RPMI7951 (cell line): ENCODE measurements around the gene CACNA1E. TPM values are rescaled to one million over a fixed set of nuclear protein-coding genes. Genes with fewer than 3 reads are reported as not detected.

Experiments
- DNase-seq: peaks from one replicate; pipeline ENCODE4 v3.0.0-alpha.2; 2012; ENCODE audit warnings: low read depth
- total RNA-seq: library from RNA; depleted of rRNA; stranded (reverse); fragments of >200 nt; shearing (Covaris generic); gene quantifications from 2 replicates; pipeline ENCODE4 v1.2.3, GENCODE V29; 2014

The CACNA1E gene
- total RNA-seq, 1 experiment from 2014 or later = not detected

DNA sequence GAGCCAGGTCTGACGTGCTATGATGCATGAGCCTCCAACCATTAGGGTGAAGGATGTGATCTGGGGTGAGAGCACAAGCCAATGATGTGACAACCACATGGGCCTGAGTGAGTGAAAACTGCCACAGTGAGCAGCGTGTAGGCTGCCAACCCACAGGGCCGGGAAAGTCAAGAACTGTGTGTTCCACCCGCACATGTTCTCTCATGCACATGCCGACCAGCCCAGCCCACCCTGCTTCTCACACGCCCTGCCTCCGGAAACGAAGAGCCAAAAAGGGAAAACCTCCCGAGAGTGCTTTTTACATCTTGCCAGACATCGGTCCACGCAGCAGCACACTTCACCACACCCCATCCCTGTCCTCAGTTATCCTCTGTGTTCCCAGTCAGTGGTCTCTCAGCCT lies 197.0 kb downstream of the CACNA1E start:
- no peak for DNase-seq

DNA sequence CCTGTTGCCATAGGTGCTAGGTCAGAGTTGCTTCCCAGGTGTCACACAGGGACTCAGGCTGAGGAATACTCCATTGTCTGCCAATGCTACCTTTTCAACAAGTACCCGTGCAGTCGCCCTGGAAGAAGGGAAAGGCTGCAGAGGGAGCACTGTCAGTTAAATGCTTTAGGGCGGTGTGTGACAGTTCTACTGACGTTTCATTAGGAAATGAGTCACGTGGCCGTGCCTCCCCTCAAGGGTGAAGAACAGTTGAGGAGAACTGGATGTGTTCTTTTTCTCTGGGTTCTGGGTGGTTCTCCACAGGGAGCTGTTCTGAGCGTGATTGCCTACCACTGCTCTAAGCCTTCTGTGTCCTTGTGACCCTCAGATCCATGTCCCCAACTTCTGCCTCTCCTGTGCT lies 197.6 kb downstream of the CACNA1E start:
- DNase-seq = no peak

DNA sequence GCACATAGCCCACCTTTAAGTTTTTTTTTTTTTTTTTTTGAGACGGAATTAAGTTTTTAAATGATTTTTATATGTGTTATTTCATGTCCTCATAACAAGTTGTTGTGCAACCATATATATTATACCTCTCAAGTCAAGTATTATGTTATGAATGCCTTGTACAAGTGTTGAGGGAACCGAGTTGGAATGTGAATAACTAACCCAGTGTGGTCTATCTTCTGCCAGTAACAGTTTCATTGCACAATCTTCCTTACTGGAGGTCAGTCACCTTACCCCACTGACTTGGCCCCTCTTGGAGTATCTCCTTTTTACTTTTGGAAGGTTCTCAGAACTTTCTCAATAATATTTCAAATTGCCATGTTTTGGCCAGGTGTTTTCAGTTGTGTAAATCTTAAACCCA lies 201.9 kb downstream of the CACNA1E start:
- DNase-seq = no peak

DNA sequence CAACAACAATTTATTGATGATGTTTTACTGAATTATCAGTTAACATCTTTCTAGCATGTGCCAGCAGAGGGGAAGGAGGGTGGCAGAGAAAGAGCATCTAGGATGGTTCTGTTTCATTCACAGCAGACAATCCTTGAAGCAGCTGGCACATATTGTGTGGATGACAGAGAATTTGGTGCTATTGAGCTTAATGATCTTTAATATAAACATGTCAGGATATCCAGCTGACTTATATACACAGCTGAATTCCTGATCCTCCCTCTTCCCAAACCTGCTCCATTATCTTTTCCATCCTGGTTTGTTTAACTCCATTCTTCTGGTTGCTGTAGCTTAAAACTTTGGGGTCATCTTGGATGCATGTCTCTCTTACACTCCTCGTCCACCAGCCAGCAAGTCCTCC lies 218.6 kb downstream of the CACNA1E start:
- no peak for DNase-seq

DNA sequence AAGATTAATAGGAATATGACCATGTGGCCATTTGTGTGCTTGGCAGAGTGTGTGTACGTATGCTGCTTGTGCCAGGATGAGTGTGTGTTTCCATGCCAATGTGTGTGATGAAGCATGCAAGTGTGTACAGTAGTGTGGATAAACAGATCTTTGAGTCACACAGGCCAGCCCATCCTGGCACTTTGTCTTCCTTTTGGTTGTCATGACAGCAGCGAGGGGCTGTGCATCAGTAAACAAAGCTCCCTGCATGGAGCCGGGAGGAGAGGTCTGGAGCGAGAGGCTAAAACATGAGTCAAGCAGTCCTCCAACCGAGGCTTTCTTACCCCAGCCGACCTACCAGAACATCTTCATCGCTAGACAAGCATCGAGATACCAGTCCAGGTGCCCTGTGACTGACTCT lies 221.2 kb downstream of the CACNA1E start:
- no peak for DNase-seq

DNA sequence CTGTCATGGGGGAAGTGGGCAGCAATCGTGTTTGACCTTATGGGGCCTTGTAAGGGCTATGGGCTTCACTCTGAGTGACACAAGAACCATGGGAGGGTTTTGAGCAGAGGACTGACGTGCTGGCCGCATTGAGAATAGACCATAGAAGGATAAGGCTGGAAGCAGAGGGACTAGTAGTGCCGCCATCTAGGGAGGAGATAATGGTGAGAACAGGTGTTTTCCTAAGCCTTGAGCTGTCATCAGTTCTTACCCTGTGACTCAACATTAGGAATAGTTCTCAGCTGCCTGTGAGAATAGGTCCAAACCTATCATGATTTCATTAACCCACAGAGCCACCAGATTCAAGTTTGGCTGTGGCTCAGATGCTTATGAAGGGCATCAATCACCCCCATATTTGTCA lies 228.5 kb downstream of the CACNA1E start:
- DNase-seq = no peak

DNA sequence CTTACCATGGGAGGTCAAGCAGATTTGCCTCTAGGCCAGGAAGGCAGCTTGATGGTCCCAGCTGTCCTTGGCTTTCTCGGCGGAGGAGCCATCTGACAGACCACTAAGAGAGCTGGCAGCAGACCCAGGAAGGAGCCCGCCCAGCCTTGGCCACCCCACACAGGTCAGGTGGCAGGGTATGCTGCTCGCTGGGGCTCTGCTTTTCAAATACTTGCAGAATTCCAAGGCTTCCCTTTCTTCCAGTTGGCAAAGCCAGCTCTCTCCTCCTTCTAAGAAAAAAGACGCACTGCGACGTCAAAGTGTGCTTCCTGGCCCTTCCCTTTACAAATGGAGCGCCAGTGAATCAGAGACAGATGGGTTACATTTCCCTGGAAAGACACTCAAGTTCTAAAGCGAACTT lies 229.4 kb downstream of the CACNA1E start:
- no peak for DNase-seq

DNA sequence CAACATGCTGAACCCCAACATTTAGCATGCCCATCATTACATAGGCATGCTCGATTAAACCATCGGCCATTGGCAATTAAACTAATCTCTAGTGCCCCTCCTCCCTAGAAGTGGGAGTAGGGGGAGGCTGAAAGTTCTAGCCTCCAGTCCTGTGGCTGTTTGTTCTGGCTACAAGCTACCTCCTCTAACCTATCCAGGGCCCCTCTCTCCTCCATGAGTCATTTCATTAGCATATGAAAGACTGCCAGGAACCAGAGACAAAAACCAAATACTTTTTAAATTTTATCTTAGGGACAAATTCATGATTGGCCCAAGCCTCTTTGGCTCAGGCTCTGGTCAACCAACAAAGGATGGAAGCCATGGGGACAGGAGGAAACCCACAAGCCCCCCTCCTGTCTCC lies 231.1 kb downstream of the CACNA1E start:
- no peak for DNase-seq

DNA sequence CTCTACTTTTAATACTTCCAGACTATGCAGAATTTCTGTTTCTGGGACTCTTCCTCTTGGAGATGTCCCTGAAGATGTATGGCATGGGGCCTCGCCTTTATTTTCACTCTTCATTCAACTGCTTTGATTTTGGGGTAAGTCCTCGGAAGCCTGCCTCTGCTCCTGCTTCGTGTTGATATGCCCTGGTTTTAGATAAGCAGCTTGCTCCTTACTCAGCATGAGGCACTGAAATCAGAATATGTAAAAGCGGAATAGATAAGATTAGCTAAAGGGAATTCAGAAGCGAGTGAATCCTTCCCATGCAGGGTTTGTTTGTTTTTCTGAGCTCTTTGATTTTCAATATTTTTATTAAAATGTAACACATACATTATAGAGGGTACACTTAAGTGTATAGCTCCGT lies 234.7 kb downstream of the CACNA1E start:
- no peak for DNase-seq

DNA sequence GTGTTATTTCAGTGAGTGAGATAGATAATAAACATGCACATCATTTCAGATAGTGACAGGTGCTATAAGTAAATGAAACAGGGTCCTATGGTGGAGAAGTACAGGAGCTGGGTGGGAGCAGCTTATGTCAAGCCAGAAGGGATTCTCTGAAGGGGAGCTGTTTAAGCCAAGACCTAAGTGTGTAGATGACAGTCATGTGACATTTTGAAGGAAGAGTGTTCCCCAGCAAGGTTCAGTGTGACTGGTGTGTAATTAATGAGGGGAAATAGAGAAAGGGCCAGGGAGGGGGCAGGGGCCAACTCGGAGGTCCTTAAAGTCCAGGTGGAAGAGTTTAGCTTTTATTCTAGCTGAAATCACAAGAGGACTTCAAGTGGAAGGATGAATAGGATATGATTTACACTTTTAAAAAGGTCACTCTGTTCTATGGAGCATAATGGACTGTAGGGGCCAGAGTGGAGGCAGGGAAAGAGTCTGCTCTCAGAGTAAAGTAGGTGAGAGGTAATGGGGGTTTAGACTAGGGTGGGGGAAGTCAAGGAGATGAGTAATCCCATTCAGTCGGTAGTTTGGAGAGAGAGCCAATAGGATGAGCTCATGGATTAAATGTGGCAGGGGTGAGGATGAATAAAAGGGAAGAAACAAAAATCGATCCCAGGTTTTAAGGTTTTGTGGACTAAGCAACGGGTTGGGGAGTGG lies 243.1 kb downstream of the CACNA1E start:
- no peak for DNase-seq

DNA sequence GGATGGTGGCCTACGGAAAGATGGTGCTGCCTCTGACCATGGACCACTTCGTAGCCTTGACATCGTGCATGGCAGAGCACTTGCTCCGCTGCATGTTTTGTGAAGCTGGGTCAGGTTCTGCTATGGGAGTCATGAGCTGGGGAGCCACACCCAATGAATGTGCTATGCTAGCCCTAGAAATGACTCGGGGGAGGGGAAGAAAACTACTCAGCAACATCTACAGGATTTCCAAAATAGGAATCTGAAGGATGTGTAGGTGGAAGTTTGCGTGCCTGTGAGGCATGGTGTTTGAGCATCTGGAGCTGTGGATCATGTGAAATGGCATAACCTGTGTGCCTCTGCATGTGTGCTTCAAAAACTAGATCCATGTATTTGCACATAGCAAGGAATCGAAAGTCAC lies 247.3 kb downstream of the CACNA1E start:
- DNase-seq = no peak

DNA sequence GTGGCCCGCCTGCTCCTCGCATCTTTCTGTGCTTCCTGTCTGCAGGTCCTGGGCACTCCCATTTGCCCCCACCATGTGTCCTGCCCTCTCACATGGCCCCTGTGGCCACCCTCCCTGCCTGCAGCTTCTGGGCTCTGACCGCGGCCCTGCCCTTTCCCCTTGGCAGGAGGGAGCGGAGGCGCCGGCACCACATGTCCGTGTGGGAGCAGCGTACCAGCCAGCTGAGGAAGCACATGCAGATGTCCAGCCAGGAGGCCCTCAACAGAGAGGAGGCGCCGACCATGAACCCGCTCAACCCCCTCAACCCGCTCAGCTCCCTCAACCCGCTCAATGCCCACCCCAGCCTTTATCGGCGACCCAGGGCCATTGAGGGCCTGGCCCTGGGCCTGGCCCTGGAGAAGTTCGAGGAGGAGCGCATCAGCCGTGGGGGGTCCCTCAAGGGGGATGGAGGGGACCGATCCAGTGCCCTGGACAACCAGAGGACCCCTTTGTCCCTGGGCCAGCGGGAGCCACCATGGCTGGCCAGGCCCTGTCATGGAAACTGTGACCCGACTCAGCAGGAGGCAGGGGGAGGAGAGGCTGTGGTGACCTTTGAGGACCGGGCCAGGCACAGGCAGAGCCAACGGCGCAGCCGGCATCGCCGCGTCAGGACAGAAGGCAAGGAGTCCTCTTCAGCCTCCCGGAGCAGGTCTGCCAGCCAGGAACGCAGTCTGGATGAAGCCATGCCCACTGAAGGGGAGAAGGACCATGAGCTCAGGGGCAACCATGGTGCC lies 249.1 kb downstream of the CACNA1E start:
- no peak for DNase-seq

DNA sequence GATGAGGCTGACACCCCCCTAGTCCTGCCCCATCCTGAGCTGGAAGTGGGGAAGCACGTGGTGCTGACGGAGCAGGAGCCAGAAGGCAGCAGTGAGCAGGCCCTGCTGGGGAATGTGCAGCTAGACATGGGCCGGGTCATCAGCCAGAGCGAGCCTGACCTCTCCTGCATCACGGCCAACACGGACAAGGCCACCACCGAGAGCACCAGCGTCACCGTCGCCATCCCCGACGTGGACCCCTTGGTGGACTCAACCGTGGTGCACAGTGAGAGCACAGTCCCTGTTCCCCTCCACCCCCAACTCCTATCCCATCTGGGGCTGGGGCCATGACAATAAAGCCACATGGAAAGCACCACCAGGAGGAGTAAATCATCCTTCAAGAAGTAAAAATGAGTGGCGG lies 250.2 kb downstream of the CACNA1E start:
- DNase-seq = no peak

DNA sequence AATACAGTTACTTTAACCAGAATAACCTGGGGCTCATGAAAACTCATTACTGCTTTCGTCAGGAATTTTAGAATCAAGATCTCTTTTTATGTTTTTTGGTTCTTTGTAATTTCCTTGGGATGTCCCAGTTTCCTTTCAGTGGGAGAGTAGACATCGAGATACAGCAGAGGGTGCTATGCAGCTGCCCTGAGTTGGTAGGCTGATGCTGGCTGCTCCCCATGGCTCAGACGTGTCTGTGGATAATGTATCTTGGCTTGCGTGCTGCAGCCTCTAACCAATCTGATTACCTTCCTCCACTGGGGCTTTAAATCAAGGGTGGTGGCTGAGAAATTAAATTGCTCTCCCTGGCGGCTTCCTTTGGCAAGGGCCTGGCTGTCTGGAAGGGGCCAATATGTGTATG lies 253.7 kb downstream of the CACNA1E start:
- DNase-seq = no peak

DNA sequence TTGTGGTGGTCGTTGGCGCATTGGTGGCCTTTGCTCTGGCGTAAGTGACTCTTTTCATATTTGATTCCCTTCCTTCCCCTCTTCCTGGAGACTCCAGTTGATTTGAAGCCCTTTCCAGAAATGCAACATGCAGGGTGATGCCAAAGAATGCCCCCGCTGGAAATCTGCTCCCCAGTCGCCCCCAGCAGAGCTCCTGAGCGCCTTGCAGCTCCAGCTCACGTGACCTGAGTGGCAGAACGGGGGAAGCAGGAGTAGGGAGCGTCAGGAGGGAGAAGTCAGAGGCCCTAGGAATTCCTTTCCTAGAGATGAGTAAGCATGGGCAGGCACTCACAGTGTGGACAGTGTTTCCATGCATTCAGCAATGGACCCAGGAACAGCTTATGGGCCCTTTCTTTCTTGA lies 255.9 kb downstream of the CACNA1E start:
- DNase-seq = no peak

DNA sequence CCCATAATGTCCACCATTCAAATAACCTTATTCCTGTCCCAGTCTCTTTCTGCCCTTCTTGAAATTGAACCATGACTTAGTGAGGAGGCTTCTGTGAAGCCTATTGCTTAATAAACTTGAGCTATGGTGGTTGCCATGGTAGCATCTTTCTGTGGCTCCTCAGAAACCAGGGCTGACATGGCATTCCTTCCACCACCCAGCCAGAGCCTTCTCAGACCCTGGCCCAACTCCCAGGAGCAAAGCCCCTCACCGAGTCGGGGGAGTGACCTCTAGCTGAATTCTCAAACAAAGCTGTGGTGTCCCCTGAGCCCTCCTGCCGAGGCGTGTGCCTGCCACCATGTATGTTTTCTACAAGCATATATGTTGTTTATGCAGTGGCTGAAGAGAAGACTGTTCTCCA lies 259.1 kb downstream of the CACNA1E start:
- no peak for DNase-seq

DNA sequence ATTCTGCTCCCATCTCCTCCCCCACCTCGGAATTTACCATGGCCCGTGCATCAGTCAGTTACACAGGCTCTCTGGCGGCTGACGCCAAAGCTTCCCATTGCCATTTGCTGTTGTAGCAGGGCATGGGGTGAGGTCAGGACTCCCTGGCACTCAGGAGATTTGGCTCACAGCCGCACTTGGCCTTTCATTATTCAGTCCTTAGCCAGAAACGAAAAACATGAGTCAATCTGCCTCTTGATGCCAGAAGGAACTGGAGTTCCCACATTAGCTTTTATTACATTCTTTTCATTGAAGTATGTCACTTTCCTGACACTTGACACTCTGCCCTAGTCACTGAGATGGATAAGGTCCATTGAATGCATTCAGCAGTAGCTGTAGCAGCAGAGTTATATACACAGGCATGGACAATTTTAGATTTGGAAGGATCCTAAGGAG lies 260.6 kb downstream of the CACNA1E start:
- DNase-seq = no peak

DNA sequence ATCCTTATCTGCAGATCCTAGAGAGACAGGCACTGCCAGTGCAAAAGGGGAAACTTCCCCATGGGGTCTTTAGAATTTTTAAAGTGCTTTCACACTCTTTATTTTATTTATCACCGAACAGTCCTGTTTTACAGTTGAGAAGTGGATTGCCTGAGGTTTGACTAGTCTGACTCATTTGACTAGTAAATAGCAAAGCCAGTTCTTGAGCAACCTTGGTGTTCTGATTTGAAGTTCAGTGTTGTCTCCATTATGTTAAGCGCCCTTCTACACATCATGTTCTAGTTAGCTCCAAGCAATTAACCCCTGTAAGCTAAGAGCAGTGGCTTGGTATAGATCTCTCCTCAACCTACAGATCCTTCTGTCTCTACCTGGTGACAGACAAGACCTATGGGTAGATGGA lies 262.9 kb downstream of the CACNA1E start:
- DNase-seq = no peak

DNA sequence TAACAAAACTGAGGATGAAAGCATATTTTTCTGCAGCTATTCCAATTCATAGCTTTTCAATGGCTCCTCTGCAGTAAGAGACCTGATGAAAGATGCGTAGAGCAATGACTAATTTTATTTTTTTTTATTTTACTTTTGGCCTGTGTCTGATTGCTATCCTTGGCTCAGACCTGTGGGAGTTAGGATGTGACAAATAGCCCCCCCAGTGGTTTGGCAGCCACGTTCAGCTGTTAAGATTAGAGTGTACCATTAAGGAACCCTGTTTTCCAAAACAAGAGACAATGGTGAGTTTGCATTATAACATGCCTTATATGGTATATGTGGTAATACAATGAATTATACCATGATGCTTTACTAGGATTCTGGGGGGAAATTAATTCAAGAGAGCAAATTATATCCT lies 264.7 kb downstream of the CACNA1E start:
- no peak for DNase-seq

DNA sequence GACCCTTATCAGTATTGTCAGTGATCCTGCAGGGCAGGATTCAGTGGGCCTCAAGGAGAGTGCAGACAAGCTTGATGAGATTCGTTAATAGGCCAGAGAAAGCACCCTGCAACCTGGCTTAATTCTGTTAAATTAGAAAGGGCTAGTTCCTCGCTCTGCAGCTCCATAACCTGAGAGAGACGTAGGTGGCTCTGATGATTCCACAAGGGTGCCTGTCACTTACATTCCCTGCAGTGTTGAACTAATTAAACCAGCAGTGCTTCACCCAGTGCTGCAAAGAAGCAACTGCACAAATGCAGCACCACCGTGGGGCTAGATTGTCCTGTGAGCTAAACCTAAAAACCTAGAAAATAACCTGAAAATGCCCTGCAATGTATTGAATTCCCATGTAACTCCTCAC lies 270.8 kb downstream of the CACNA1E start:
- DNase-seq = no peak

DNA sequence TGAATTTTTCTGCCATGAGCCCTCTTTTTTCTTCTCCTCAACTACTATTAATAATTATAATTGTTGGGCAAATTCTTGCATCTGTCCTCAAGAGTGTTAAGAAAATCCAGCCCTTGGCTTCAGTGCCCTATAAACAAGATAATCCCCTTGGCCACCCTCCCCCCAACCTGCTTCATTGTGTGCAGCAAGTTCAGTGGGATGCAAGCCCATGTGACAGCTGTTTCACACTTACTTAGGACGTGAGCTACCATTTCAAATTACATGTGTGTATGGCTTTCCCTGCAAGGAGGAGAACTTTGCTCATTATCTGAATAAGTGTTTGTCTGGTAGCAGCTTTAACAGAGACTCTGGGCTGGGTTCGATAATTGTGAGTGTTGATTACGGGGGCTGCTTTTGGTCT lies 276.2 kb downstream of the CACNA1E start:
- DNase-seq = no peak

DNA sequence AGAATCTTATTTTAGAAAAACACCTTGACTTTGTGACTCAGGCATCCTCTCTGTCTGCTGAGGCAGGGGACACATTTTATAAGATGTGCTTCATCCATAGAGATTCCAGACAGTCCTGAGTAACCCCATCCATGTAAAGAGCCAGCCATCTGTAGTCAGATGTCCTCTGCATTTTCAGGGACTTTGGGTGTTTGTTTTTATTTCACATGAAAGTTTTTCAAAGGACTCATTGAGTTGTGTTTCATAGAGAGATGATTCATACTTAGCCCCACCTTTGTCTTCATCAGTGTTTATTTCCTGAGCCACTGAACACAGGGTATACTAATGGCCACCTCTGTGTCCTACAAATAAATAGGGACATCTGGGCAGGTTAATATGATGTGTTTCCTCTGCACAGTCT lies 280.4 kb downstream of the CACNA1E start:
- no peak for DNase-seq

DNA sequence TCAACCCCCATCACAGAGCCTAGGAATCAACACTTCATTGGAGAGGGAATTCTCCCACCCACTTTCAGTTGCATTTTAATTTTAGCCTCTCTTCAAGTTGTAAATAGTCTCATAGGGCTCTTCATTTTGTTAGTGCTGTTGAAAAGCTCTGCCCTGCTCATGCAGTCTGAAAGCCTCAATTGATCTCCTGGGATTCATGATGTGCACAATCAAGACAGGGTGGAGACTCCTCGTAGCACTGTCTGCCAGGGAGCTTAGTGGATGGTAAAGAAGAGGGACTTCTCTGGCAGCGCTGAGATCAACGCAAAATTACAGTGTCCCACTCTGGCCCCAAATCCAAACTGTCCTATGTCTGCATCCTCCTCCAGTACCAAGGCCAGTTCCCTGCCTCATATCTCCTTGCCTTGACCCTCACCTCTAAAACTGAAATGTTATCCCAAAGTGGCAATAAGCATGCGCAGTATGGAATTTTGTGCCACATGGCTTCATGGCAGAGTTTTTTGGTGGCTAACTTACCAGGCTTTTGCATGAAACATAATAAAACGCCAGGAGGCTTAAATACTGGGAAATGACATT lies 282.2 kb downstream of the CACNA1E start:
- no peak for DNase-seq
